Measurements from ENCODE around the gene PRKG1. TPM values are rescaled to one million over a fixed set of nuclear protein-coding genes. Genes with fewer than 3 reads are reported as not detected.
"Not testable (repeated sequence)": the region's sequence is repeated elsewhere in the genome, so short reads cannot be mapped to it uniquely, and the experiment has no call there.

PRKG1 gene
- polyA plus RNA-seq, 4 donors, result 0.45 to 7.4 (median 1.3) TPM

GRCh38 chr10:51688826-51689225 lies 614.5 kb downstream of the PRKG1 start:
- not testable (repeated sequence) for H3K27ac ChIP-seq (ENCODE audit: low read depth in 1 of 3, low read length in 2 of 3); H3K36me3 ChIP-seq (ENCODE audit: control insufficient read depth in 3 of 3, insufficient read depth in 2 of 3, low read depth in 1 of 3, low read length in 3 of 3); DNase-seq; FAIRE-seq; H3K4me3 ChIP-seq (ENCODE audit: low read depth in 1 of 3, low read length in 3 of 3); H3K9me3 ChIP-seq (ENCODE audit: control insufficient read depth in 2 of 2, insufficient read depth in 1 of 2, low read depth in 1 of 2, low read length in 1 of 2); H3K4me1 ChIP-seq (ENCODE audit: control insufficient read depth in 3 of 3, insufficient read depth in 2 of 3, low read depth in 1 of 3, low read length in 2 of 3); H3K27me3 ChIP-seq (ENCODE audit: control insufficient read depth in 3 of 3, insufficient read depth in 3 of 3, low read length in 3 of 3)
- 86 to 96% (median 92%) methylated on average over 2 of the region's 2 CpGs for WGBS, 3 donors

GRCh38 chr10:51689536-51689935 lies 615.2 kb downstream of the PRKG1 start:
- Histone ChIP-seq H3K27me3 (ENCODE audit: control insufficient read depth in 3 of 3, insufficient read depth in 3 of 3, low read length in 3 of 3) (no peaks in the 10 kb centered on the region), H3K36me3 (ENCODE audit: control insufficient read depth in 3 of 3, insufficient read depth in 2 of 3, low read depth in 1 of 3, low read length in 3 of 3) (no peaks in the 10 kb centered on the region), H3K4me3 (ENCODE audit: low read depth in 1 of 3, low read length in 3 of 3) (no peak overlapping the region), H3K4me1 (ENCODE audit: control insufficient read depth in 3 of 3, insufficient read depth in 2 of 3, low read depth in 1 of 3, low read length in 2 of 3) (no peaks in the 10 kb centered on the region), H3K9me3 (ENCODE audit: control insufficient read depth in 2 of 2, insufficient read depth in 1 of 2, low read depth in 1 of 2, low read length in 1 of 2) (no peaks in the 10 kb centered on the region), H3K27ac (ENCODE audit: low read depth in 1 of 3, low read length in 2 of 3) (no peak overlapping the region)
- DNase-seq (no peak), FAIRE-seq (no peak)
- WGBS, 3 donors, result 89 to 92% (median 91%) methylated on average over 3 of the region's 3 CpGs

- Histone ChIP-seq H3K4me1 (ENCODE audit: control insufficient read depth in 3 of 3, insufficient read depth in 2 of 3, low read depth in 1 of 3, low read length in 2 of 3) (no peaks in the 10 kb centered on the region), H3K9me3 (ENCODE audit: control insufficient read depth in 2 of 2, insufficient read depth in 1 of 2, low read depth in 1 of 2, low read length in 1 of 2) (no peaks in the 10 kb centered on the region), H3K27me3 (ENCODE audit: control insufficient read depth in 3 of 3, insufficient read depth in 3 of 3, low read length in 3 of 3) (no peaks in the 10 kb centered on the region), H3K27ac (ENCODE audit: low read depth in 1 of 3, low read length in 2 of 3) (no peak overlapping the region), H3K36me3 (ENCODE audit: control insufficient read depth in 3 of 3, insufficient read depth in 2 of 3, low read depth in 1 of 3, low read length in 3 of 3) (no peaks in the 10 kb centered on the region), H3K4me3 (ENCODE audit: low read depth in 1 of 3, low read length in 3 of 3) (no peak overlapping the region)
- DNase-seq, result peak; percentile 20 to 25
- 17 to 58% (median 31%) methylated on average over 4 of the region's 4 CpGs for WGBS, 3 donors
- no peak for FAIRE-seq
These were observed 616.8 kb downstream of the PRKG1 start for GRCh38 chr10:51691135-51691534.

GRCh38 chr10:51694086-51694768 lies 619.9 kb downstream of the PRKG1 start:
- no peaks in the 10 kb centered on the region for H3K27me3 ChIP-seq (ENCODE audit: control insufficient read depth in 3 of 3, insufficient read depth in 3 of 3, low read length in 3 of 3)
- peaks cover 14 to 16% (median 15%) of the 10 kb centered on the region in 3 donors for H3K4me1 ChIP-seq (ENCODE audit: control insufficient read depth in 3 of 3, insufficient read depth in 2 of 3, low read depth in 1 of 3, low read length in 2 of 3)
- no peak overlapping the region for H3K27ac ChIP-seq (ENCODE audit: low read depth in 1 of 3, low read length in 2 of 3)
- H3K36me3 ChIP-seq (ENCODE audit: control insufficient read depth in 3 of 3, insufficient read depth in 2 of 3, low read depth in 1 of 3, low read length in 3 of 3), result peaks cover 0 to 12% (median 0%) of the 10 kb centered on the region in 3 donors
- H3K9me3 ChIP-seq (ENCODE audit: control insufficient read depth in 2 of 2, insufficient read depth in 1 of 2, low read depth in 1 of 2, low read length in 1 of 2), result no peaks in the 10 kb centered on the region
- WGBS, 3 donors, result 79 to 84% (median 80%) methylated on average over 5 of the region's 5 CpGs
- DNase-seq (no peak), FAIRE-seq (no peak)
- no peak overlapping the region for H3K4me3 ChIP-seq (ENCODE audit: low read depth in 1 of 3, low read length in 3 of 3)

- no peaks in the 10 kb centered on the region for H3K9me3 ChIP-seq (ENCODE audit: control insufficient read depth in 2 of 2, insufficient read depth in 1 of 2, low read depth in 1 of 2, low read length in 1 of 2)
- no peak for FAIRE-seq
These were observed 622.0 kb downstream of the PRKG1 start for GRCh38 chr10:51696251-51696650.

GRCh38 chr10:51698473-51699063 lies 624.3 kb downstream of the PRKG1 start:
- H3K36me3 ChIP-seq (ENCODE audit: control insufficient read depth in 3 of 3, insufficient read depth in 2 of 3, low read depth in 1 of 3, low read length in 3 of 3), result peaks cover 0 to 12% (median 0%) of the 10 kb centered on the region in 3 donors
- H3K9me3 ChIP-seq (ENCODE audit: control insufficient read depth in 2 of 2, insufficient read depth in 1 of 2, low read depth in 1 of 2, low read length in 1 of 2), result no peaks in the 10 kb centered on the region
- peaks cover 14 to 19% (median 15%) of the 10 kb centered on the region in 3 donors for H3K4me1 ChIP-seq (ENCODE audit: control insufficient read depth in 3 of 3, insufficient read depth in 2 of 3, low read depth in 1 of 3, low read length in 2 of 3)
- FAIRE-seq, result no peak
- no peak for DNase-seq
- no peaks in the 10 kb centered on the region for H3K27me3 ChIP-seq (ENCODE audit: control insufficient read depth in 3 of 3, insufficient read depth in 3 of 3, low read length in 3 of 3)
- peak overlapping the region; percentile 53 to 82 (median 64) for H3K4me3 ChIP-seq (ENCODE audit: low read depth in 1 of 3, low read length in 3 of 3)
- H3K27ac ChIP-seq (ENCODE audit: low read depth in 1 of 3, low read length in 2 of 3), result peak overlapping the region in 1 of 3 donors; percentile 91
- WGBS, 3 donors, result 76 to 82% (median 77%) methylated on average over 8 of the region's 8 CpGs

More at GRCh38 chr10:51696251-51696650, 622.0 kb downstream of the PRKG1 start:
- Histone ChIP-seq H3K4me1 (ENCODE audit: control insufficient read depth in 3 of 3, insufficient read depth in 2 of 3, low read depth in 1 of 3, low read length in 2 of 3) (peaks cover 14 to 19% (median 15%) of the 10 kb centered on the region in 3 donors), H3K4me3 (ENCODE audit: low read depth in 1 of 3, low read length in 3 of 3) (no peak overlapping the region), H3K27ac (ENCODE audit: low read depth in 1 of 3, low read length in 2 of 3) (no peak overlapping the region), H3K27me3 (ENCODE audit: control insufficient read depth in 3 of 3, insufficient read depth in 3 of 3, low read length in 3 of 3) (no peaks in the 10 kb centered on the region), H3K36me3 (ENCODE audit: control insufficient read depth in 3 of 3, insufficient read depth in 2 of 3, low read depth in 1 of 3, low read length in 3 of 3) (peaks cover 0 to 12% (median 0%) of the 10 kb centered on the region in 3 donors)
- 63 to 69% (median 65%) methylated on average over 1 of the region's 1 CpG for WGBS, 3 donors
- DNase-seq, result no peak

- Histone ChIP-seq H3K4me3 (ENCODE audit: low read depth in 1 of 3, low read length in 3 of 3) (peak overlapping the region; percentile 53 to 82 (median 64)), H3K36me3 (ENCODE audit: control insufficient read depth in 3 of 3, insufficient read depth in 2 of 3, low read depth in 1 of 3, low read length in 3 of 3) (peaks cover 0 to 12% (median 0%) of the 10 kb centered on the region in 3 donors), H3K27me3 (ENCODE audit: control insufficient read depth in 3 of 3, insufficient read depth in 3 of 3, low read length in 3 of 3) (no peaks in the 10 kb centered on the region), H3K27ac (ENCODE audit: low read depth in 1 of 3, low read length in 2 of 3) (peak overlapping the region; percentile 25 to 91 (median 81)), H3K9me3 (ENCODE audit: control insufficient read depth in 2 of 2, insufficient read depth in 1 of 2, low read depth in 1 of 2, low read length in 1 of 2) (no peaks in the 10 kb centered on the region), H3K4me1 (ENCODE audit: control insufficient read depth in 3 of 3, insufficient read depth in 2 of 3, low read depth in 1 of 3, low read length in 2 of 3) (peaks cover 14 to 19% (median 15%) of the 10 kb centered on the region in 3 donors)
- 0 to 1% (median 0%) methylated on average over 14 of the region's 14 CpGs for WGBS, 3 donors
- DNase-seq, result no peak
- FAIRE-seq, result no peak
These were observed 624.8 kb downstream of the PRKG1 start for GRCh38 chr10:51699145-51699474.

GRCh38 chr10:51699475-51700227 lies 625.4 kb downstream of the PRKG1 start, which contains the start of gene CSTF2T:
Gene CSTF2T, minus strand, starts transcription at chr10:51699595. Its CDS starts 46 bp downstream, at chr10:51699549.
- H3K4me1 ChIP-seq (ENCODE audit: control insufficient read depth in 3 of 3, insufficient read depth in 2 of 3, low read depth in 1 of 3, low read length in 2 of 3), result peaks cover 14 to 19% (median 15%) of the 10 kb centered on the region in 3 donors
- peak within 1 kb of the TSS; percentile 53 to 82 (median 64) for H3K4me3 ChIP-seq (ENCODE audit: low read depth in 1 of 3, low read length in 3 of 3)
- peak; percentile 94 to 96 for DNase-seq
- 0% methylated on average over 45 of the region's 45 CpGs for WGBS, 3 donors
- H3K27ac ChIP-seq (ENCODE audit: low read depth in 1 of 3, low read length in 2 of 3), result peak within 1 kb of the TSS; percentile 25 to 91 (median 81)
- H3K9me3 ChIP-seq (ENCODE audit: control insufficient read depth in 2 of 2, insufficient read depth in 1 of 2, low read depth in 1 of 2, low read length in 1 of 2), result no peaks in the 10 kb centered on the region
- no peaks in the 10 kb centered on the region for H3K27me3 ChIP-seq (ENCODE audit: control insufficient read depth in 3 of 3, insufficient read depth in 3 of 3, low read length in 3 of 3)
- FAIRE-seq, result peak; percentile 65
- peaks cover 0 to 12% (median 0%) of the 10 kb centered on the region in 3 donors for H3K36me3 ChIP-seq (ENCODE audit: control insufficient read depth in 3 of 3, insufficient read depth in 2 of 3, low read depth in 1 of 3, low read length in 3 of 3)
